GM19238 (cell line): ENCODE measurements around the gene CATSPER3.

ENCODE experiments used
- DNase-seq: peaks from one replicate; pipeline ENCODE4 v3.0.0; 2011; ENCODE audit warnings: low spot score; ENCODE audit not compliant: insufficient read length

The CATSPER3 gene

DNA sequence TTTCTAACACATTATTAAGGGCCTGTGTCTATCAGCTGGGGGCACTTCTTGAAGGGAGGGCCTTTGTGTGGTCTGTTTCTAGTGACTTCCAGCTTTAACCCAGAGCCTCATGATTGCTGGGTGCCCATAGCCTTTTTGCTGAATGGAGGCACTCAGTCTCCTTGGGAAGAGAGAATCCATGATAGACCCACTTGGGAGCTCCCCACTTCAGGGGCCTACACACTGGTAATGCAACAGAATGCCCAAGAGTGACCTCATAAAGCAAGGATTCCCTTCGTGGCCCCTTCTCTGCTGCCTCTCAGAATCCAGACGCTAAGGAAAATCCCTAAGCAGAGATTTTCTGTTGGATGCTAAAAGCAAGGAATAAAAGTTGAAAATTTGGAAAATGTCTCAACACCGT, at the start of gene CATSPER3:
CATSPER3 (plus strand) TSS at position 301 of the 400 bp plus-strand sequence; CDS start at position 386, 85 bp downstream.
- DNase-seq: no peak

DNA sequence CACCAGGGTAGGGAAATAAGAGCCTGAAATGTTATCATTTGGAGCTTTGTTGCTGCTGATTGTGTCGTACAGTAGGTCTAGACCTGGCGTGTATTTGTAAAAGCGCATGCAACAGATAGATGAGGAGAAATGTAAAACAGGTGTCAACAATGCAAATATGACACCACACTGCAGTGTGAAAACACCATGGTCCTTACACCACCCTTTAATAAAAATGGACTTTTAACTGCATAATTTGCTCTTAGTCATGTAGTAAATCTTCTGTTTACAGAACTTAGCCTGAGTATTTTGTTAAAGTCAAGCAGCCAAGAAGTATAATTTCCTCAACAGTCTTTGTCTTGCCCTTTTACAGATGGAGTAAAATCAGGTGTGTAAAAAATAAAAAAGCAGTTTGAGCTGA, 48.8 kb upstream of the CATSPER3 start:
- DNase-seq: no peak

DNA sequence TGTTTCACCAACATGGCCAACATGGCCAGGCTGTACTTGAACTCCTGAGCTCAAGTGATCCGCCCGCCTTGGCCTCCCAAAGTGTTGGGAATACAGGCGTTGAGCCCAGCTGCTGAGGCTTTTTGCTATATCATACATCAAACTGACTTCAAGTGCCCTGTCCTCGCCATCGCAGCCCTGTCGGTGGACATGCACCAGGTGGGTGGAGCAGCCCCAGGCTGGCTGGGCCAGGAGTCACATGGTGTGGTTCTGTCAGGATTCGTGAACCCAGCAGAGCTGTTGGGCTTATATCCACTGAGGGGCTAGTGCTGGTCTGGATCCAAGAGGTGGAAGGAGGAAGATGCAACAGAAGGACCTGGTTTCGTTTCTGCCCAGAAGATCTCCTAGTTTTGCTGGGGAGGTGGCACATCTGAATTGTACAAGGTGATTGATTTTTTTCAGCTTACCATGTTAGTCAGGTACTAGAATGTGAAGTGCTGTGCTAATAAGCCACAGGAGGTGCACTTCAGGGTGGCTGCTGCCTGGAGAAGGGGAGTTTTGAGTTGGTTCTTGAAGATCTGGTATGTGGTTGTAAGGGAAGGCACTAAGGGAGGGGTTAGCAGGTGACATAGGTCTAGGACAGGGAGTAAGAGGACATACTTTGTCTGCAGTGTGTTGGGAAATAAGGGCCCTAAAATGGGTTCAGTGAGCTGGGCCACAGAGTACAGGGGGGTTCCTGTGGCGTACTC, 46.7 kb upstream of the CATSPER3 start:
- DNase-seq: no peak

DNA sequence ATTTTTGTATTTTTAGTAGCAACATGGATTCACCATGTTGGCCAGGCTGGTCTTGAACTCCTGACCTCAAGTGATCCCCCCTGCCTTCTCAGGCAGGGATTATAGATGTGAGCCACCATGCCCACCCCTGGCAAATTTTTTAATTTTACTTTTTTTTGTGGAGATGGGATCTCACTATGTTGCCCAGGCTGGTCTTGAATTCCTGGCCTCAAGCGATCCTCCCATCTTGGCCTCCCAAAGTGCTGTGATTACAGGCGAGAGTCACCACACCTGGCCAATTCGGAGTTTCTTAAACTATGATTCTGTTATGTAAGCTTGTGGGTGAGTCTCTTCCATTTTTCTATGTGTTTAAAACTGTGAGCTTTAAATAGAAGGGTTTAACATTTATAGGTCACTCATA, 35.2 kb upstream of the CATSPER3 start:
- no peak for DNase-seq

DNA sequence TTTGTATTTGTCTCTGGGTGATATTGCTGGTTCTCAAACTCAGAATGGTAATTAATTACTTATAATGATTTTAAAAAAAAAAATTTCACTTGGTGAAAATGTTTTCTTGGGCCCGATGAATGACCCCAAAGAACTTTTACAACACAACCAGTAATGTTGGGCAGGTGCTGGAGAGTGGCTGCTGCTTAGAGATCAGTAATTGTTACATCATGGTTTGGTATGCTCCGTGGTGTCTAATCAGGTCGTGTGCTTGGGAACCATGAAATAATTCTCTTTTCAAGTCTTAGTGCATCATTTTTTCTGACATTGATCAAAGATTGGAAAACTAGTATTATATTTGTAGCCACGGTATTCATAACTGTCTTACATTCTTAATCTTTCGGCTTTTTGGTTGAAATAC, 33.5 kb upstream of the CATSPER3 start:
- DNase-seq: no peak

DNA sequence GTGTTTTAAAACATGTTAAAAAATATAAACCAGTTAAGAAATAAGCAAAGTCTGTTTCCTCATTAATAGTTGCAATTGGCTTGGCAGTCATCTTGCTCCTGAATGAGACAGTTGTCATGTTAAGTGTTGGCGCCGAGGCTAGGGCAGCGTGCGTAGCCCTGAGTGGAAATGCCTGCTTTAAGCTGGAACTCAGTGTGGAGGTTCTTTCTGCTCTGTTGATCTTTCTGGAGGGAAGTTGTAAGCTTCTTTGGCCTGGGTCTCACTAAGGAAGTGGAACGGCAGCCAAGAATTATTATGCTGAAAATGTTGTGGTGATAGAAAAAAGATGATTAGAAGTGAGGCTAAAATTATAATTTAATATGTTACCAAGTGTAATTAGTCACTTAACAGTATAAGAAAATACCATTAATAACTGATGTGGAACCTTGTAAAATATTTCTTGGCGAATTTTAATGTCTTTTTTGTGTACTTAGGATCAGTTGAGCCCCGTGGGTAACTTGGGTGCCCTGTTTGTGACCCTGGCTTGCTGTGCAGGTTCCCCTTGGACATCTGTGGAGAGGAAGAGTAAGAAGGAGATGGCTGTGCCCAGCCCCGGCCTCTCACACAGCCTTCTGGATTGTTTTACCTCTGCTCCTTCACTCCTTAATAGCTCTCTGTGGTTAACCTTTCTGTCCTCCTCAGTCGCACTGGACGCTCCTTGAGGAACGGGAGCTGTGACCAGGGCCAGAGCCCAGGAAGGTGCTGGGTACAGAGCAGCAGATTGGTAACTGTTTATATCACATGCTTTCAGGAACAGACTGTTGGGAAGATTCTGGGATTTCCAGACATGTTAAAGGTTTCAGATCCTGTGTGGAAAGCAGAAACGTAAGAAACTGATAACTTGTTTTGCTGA, 31.8 kb upstream of the CATSPER3 start:
- DNase-seq: no peak

DNA sequence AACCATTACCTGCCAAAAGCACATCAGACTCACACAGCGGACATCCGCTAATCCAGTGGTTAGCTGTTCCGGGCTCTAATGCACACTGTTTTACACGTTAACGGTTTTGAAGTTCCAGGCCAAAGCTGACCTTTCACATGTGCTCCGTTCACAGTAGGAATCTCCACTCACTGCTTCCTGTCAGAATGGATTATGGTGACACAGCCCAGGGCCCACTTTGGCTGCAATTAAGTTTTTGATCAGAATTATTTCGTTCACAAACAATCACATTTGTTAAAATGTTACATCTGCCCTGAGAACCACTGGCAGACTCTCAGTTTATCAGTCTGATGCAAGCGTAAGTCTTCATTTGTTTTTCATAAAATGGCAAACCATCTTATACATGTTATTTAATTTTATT, 30.2 kb upstream of the CATSPER3 start:
- no peak for DNase-seq

DNA sequence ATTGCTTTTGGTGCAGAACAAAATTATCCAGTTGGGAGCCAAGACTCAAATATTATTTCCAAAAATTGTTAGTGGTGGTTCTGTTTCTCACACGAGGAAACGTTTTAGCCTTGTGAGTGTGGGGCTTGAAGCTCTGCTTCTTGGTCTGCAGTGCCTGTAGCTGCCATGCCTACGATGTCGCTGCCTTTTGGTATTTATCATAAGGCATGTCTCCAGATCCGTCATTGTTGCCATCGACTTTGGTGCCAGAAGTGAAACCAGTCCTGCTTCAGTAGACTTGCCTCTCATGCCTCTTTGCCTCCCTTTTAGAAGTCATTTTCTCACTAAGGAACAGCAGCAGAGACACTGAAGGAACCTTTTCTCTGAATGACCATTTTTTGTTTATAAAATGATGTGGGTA, 29.7 kb upstream of the CATSPER3 start:
- DNase-seq: no peak

DNA sequence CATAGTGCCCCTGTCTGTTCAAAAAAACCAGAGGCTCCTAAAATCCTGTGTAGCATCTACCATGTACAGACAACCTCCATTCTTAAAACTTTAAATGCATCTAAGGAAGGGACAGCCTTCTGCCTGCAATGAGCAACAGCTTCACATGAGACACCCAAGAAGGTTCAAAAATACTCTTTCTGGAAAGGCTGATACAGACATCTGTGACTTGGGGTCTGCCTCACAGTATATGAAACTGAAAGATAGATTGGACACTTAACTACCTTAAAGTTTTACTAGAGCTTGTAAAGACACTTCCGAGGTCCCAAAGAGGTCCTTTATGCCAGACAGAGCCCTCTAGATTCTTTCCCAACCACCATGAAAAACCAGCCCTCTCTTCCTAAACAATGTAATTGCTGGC, 28.2 kb upstream of the CATSPER3 start:
- DNase-seq: no peak

DNA sequence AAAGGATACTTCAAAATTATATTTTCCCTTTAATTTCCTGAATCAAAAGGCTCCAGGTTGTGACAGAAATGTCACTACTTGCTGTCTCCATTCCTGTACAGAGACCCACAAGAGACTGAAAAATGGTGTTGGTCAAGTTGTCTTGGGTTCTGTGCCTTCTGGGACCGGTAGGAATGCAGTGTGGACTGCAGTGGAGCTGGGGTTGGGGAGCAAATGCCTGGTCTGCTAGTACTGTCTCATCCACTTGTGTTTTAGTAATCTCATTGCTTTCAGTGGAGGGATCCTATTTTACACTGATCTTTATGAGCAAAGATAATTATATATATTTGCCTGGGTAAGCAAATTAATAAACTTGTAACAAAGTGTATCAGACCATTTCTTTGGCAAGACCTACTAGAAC, 24.2 kb upstream of the CATSPER3 start:
- no peak for DNase-seq

DNA sequence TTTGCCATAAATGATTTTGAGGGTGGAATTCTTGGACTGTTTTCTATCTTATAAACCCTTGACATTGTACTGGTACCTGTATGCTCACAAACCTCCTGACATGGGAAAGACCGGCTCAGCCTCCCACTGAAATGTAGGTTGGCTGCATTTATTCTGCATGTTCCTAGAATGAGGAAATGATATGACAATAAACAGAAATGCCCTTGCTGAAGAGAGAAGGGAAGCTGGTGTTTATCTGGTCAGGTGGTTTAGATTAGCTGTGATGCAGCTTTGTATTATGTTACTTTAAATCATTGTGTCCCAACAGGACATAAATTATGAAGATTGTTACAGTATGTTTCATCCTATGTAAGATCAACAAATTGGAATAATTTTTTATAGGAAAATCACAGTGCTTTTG, 23.1 kb upstream of the CATSPER3 start:
- no peak for DNase-seq

DNA sequence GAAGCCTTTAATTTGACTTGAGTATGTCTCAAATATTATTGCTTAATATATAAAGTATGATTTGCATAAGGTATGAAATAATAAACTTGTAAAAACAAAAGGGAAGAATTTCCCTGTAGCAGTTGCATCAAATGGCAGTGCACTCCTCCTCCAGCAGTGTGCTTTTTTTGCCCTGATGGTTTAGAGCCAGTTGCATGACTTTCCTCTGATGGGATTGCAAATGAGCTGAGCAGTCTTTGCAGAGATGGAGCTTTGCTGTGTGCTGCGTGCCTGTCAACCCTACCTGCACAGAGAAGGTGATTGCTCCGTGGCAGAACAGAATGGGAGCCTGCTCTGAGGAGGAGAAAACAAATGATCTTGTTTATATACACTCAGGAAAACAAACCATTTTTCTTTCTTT, 22.7 kb upstream of the CATSPER3 start:
- DNase-seq: no peak

DNA sequence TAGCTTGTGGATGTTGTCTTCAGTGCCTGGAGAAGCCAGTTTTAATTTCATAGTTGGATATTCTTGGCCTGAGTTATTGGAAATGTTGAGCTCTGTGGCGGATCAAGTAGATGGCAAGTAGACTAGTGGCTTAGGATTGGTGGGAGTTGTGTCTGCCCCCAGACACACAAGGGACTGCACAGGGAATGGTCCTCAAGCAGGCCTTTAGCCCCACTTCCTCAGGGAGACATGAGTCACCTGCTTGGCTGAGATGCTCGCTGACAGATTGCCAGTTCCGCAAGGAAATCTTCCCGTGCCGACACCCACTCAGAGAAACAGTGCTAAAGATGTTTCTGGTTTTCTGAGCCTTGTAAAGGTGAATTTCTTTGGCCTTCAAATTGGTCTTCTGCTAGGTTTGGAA, 18.8 kb upstream of the CATSPER3 start:
- DNase-seq: no peak

DNA sequence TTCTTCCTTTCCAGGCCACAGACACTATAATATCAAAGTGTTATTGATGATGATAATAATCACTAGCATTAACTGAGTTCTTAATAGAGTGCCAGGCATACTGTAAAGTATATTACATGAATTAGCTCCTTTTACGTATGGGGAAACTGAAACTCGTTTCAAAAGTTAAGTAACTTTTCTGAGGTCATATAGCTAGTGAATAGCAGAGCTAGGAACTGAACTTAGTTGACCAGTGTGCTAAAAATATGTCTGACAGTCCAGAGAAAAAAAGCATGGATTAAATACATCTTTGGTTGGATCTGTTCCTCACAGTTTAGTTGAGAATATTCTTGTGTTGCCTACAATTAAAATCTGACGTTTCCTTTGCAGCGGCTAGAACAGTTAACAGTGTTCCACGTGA, 18.4 kb upstream of the CATSPER3 start:
- no peak for DNase-seq

DNA sequence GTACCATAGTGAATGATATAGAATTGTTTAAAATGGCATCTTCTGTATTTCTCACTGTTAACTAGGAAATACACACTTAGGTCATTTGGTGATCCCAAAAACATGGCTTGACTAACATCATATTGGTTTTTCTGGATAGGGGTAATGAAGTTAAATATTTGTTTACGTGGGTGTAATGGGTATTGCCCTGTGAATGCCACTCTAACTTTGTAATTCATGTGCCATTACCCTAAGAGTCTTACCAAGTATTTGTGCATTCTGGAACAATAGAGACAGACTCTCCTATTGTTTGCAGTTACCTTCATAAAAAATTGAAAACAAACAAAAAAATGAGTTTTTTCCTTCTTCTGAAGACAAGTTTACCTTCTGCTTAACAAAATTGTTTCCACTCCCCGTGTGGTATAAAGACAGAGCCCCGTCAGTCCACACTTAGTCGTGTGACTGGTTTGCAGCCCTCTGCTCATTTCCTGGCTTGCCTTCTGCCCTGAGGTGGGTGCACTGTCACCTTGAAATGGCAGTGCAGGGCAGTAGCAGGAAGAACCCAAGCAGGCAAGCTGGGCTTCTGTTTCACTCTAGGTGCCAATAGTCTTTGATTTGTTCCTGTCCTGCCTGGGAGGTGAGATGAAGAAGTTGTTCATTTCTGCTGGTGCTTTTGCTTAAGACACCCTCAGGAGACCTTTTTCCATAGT, 9.6 kb upstream of the CATSPER3 start:
- DNase-seq: no peak

DNA sequence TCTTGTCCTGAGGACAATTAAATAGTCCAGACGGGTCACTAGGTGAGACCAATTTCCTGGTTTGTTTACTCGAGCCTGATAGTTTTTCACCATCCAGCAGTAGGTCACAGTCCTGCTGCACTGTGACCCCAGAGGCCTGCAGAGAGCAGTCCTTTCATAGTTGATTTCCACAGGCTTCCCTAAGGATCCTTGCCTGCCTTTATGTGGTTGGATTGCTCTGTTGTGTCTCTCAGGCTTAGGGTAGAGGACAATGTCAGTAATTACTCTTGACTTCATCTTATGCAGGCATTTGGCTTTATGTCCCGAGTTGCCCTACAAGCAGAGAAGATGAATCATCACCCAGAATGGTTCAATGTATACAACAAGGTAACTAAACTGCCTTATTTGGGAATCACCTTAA, 9.0 kb upstream of the CATSPER3 start:
- no peak for DNase-seq

DNA sequence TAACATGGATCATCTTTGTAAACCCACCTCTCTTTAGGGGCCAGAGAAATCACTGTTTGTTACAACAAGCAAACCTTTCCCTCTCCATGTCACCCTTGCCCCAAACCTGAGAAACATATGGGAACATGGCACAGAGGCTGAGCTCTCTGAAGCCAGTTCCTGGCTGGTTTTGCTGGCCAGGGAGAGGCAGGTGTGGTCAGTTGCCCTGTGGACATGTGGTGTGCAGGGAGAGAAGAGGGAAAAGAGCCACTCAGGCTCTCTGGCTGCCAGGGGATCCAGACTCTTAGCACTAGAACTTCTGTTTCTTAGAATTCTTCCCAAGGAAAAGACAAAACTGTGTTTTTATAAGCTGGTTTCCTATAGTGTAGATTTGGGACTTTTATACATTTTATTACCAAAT, 4.6 kb upstream of the CATSPER3 start:
- DNase-seq: no peak

DNA sequence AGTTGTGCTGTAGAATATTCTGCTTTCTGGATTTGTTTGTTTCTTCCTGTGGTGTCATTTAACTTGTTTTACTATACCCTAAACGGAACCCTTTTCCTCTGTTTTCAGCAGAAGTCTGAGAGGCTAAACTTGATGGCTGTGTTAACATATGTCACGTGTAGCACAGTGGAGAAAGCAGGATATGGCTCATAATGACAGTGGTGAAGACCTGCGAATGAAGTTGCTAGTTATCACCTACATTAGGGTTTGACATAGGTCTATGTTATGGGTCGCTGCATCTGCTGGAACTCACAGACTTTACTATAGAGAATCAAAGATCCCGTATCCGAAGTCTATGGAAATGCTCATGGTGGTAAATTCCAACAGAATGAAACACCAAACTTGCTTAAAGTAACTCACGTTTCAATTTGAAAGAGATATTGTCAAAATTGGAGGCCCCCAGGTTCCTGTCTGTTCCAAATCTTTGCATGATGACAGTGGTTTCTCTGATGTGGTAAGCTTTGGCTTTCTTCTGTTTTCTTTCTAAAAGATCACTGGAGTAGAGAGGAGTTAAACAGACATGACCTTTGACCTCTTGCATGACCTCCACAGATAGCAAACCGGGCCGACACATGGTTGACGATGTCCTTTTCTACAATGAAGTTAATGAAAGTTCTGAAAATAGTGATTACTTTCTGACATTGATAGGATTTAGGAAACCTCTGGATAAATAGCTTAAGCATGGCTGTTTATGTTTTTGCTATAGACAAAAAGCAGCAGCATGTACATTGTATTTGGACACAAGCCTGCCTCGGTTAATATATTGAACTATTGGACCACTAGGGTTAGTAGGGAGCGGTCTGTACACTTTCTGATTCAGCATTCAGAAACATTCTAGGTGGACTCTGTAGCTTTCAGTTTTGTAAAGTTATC, 3.1 kb upstream of the CATSPER3 start:
- DNase-seq: no peak

DNA sequence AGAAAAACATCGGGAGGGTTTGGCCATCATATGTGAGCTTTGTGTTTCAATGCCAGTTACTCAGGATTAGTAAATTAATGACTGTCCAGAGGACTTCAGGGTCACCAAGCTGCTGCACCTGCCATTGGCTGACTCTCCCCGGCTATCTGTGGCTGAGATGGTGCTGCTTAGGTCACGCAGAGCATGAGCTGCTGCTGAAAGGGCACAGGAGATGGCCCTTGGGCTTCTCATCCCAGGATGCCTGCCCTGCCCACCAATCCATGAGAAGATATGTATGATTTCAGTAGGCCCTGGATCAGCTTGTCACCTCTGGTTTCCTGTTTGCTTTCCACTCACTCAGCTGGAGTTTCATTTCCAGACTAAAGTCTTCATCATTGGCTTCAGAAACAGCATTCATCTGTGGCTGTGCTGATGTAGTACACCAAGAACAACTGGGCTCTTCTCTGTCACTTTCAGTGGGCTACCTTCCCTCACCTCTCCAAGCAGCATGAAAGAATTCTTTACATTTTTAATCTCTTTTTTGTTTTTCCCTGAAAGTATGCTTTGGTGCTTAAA, 2.4 kb upstream of the CATSPER3 start:
- DNase-seq: no peak

DNA sequence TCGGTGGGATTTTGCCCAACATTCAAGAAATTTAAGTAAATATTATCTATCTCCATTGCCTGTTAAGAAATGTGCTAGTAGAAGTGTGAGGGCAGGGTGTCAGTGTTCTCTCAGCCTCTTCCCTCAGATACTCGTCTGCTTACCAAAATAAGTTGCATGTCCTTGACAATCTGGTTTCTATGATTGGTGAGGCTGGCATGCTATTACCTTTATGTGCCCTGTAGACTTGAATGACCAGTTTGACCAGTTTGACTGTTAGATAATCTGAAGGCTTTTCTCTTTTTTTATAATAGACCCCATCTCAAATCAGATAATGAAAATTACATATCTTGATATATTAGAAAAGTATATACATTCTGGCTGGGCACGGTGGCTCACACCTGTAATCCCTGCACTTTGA, 348 bp downstream of the CATSPER3 start:
- DNase-seq: no peak

DNA sequence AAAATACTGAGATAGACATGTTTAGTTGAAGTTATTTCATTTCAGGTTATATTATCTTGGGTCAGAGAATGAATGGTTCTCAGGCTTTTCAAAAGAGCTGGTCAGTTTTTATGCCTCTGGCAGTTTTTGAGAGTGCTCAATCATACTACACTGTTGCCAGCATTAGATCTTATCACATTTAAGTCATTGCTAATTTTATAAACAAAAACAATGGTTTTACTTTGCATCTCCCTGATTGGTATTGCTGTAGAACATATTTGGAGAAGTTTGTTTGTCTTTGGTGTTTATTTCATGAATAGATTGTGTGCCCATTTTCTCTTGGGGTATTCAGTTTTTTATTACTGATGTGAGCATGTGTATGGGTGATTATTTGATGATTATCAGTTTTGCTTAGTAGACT, 1.5 kb downstream of the CATSPER3 start:
- no peak for DNase-seq
